H1 (cell line): ENCODE results near the gene PA2G4.

ENCODE experiments used
- ATF3 ChIP-seq: IDR thresholded peaks from 2 replicates; pipeline ENCODE4 v1.6.1; 2011; ENCODE audit warnings: low read depth, mild to moderate bottlenecking, low read length; ENCODE audit not compliant: insufficient read depth
- CREB1 ChIP-seq: IDR thresholded peaks from 2 replicates; pipeline ENCODE4 v1.6.1; 2012; ENCODE audit warnings: inconsistent platforms
- CTCF ChIP-seq, 3 experiments: IDR thresholded peaks; 1 replicate in 2 of 3; 2 replicates in 1 of 3; pipeline versions ENCODE4 v1.5.1 to v1.6.1; 2011; ENCODE audit warnings: low read length in 3 of 3, mild to moderate bottlenecking in 3 of 3, inconsistent platforms in 2 of 3, low read depth in 1 of 3, moderate library complexity in 1 of 3; ENCODE audit not compliant: insufficient read depth in 1 of 3; ENCODE audit errors: control extremely low read depth in 1 of 3
- EP300 ChIP-seq, 2 experiments: IDR thresholded peaks; 1 replicate in 1 of 2; 2 replicates in 1 of 2; pipeline ENCODE4 v1.6.1; 2011 to 2012; ENCODE audit warnings: low read depth in 2 of 2, low read length in 2 of 2, mild to moderate bottlenecking in 2 of 2, borderline replicate concordance in 1 of 2, inconsistent platforms in 1 of 2, moderate library complexity in 1 of 2
- EZH2 ChIP-seq: fragments of 200-600 bp; sonication (generic); IDR thresholded peaks from 2 replicates; pipeline ENCODE4 v1.7.1; 2012; ENCODE audit warnings: low read depth, mild to moderate bottlenecking, moderate library complexity, low read length, inconsistent platforms; ENCODE audit not compliant: severe bottlenecking
- GABPA ChIP-seq: IDR thresholded peaks from 2 replicates; pipeline ENCODE4 v1.6.1; 2011; ENCODE audit warnings: mild to moderate bottlenecking, low read length, moderate library complexity, borderline replicate concordance; ENCODE audit not compliant: insufficient read depth
- POLR2A ChIP-seq, 2 experiments: IDR thresholded peaks; 1 replicate in 1 of 2; 2 replicates in 1 of 2; pipeline ENCODE4 v1.6.1; 2011; ENCODE audit warnings: low read depth in 2 of 2, low read length in 2 of 2, mild to moderate bottlenecking in 2 of 2; ENCODE audit errors: control extremely low read depth in 1 of 2
- POLR2AphosphoS5 ChIP-seq: IDR thresholded peaks from 2 replicates; pipeline ENCODE4 v1.6.1; 2011; ENCODE audit warnings: low read depth, low read length
- SIN3A ChIP-seq, 2 experiments: IDR thresholded peaks in 1 of 2; conservative IDR thresholded peaks in 1 of 2; 2 replicates each; pipeline ENCODE4 v1.6.1; 2011 to 2012; ENCODE audit warnings: low read length in 2 of 2, improper control_type of control experiment in 1 of 2, low read depth in 1 of 2, mild to moderate bottlenecking in 1 of 2
- SRF ChIP-seq: IDR thresholded peaks from 2 replicates; pipeline ENCODE4 v1.6.1; 2011; ENCODE audit warnings: mild to moderate bottlenecking, low read depth, low read length, moderate library complexity
- YY1 ChIP-seq: IDR thresholded peaks from 2 replicates; pipeline ENCODE4 v1.6.1; 2011; ENCODE audit warnings: low read depth, mild to moderate bottlenecking, low read length

GRCh38 chr12:56103066-56103711, 1.2 kb upstream of the PA2G4 start:
- TF ChIP-seq CTCF (IDR thresholded peaks at IDR 0.05; ENCODE audit: control extremely low read depth in 1 of 3, insufficient read depth in 1 of 3, low read depth in 1 of 3, low read length in 3 of 3) = no peak
- no peak for TF ChIP-seq EZH2
- no peak for TF ChIP-seq SRF
- no peak for TF ChIP-seq ATF3
- no peak for TF ChIP-seq POLR2AphosphoS5
- no peak for TF ChIP-seq CREB1
- no peak for TF ChIP-seq POLR2A (IDR thresholded peaks at IDR 0.05; ENCODE audit: control extremely low read depth in 1 of 2, low read depth in 2 of 2, low read length in 2 of 2)
- no peak for TF ChIP-seq SIN3A (conservative IDR thresholded peaks at IDR 0.05 in 1 of 2, IDR thresholded peaks at IDR 0.05 in 1 of 2; ENCODE audit: low read depth in 1 of 2, low read length in 2 of 2)
- TF ChIP-seq GABPA = no peak
- TF ChIP-seq EP300 (IDR thresholded peaks at IDR 0.05; ENCODE audit: borderline replicate concordance in 1 of 2, low read depth in 2 of 2, low read length in 2 of 2) = no peak
- TF ChIP-seq YY1 = no peak
